Calu3 (cell line): ENCODE results near the gene SCEL. TPM values are rescaled to one million over a fixed set of nuclear protein-coding genes. Genes with fewer than 3 reads are reported as not detected.

Experiments
- BruUV-seq: library from RNA; stranded (reverse); fragments of 400-500 nt; replicated peaks from 2 replicates; lab custom pipeline; 2021; lab: Mats Ljungman, UMichigan
- CTCF ChIA-PET: fragments of 300-600 bp; sonication (Branson Sonifier 250); formaldehyde crosslinking; loops from one replicate; lab custom pipeline; 2022; ENCODE audit warnings: antibody characterized with exemption; lab: Charles Lee
- DNase-seq: peaks from one replicate; pipeline ENCODE4 v3.0.0; 2022
- H3K27ac Mint-ChIP-seq: one replicate; pipeline ENCODE4 v1.8.0; 2022; ENCODE audit warnings: mixed read lengths; ENCODE audit not compliant: unreplicated experiment
- H3K27me3 Mint-ChIP-seq: one replicate; pipeline ENCODE4 v1.8.0; 2022; ENCODE audit warnings: mixed read lengths; ENCODE audit not compliant: unreplicated experiment
- H3K36me3 Mint-ChIP-seq: one replicate; pipeline ENCODE4 v1.8.0; 2022; ENCODE audit warnings: mild to moderate bottlenecking, moderate library complexity, mixed read lengths; ENCODE audit not compliant: insufficient read depth, unreplicated experiment
- H3K4me1 Mint-ChIP-seq: one replicate; pipeline ENCODE4 v1.8.0; 2022; ENCODE audit warnings: mild to moderate bottlenecking, low read depth, mixed read lengths; ENCODE audit not compliant: unreplicated experiment
- H3K4me3 Mint-ChIP-seq: one replicate; pipeline ENCODE4 v1.8.0; 2022; ENCODE audit warnings: mild to moderate bottlenecking, low read depth, moderate library complexity, mixed read lengths; ENCODE audit not compliant: unreplicated experiment
- H3K9me3 Mint-ChIP-seq: one replicate; pipeline ENCODE4 v1.8.0; 2022; ENCODE audit warnings: low read depth, mixed read lengths; ENCODE audit not compliant: unreplicated experiment
- CTCF ChIP-seq: fragments of 200-600 bp; IDR thresholded peaks from one replicate; pipeline ENCODE4 v1.8.0; 2022; ENCODE audit warnings: antibody characterized with exemption; ENCODE audit not compliant: unreplicated experiment
- intact Hi-C: fragments of 100-400 bp; cut with micrococcal nuclease; formaldehyde crosslinking; loops from one replicate; pipeline ENCODE4 v1.10.0; 2022; ENCODE audit not compliant: unreplicated experiment
- total RNA-seq: library from RNA; stranded (reverse); gene quantifications from 2 replicates; pipeline ENCODE4 v1.2.3, GENCODE V29; 2022

The SCEL gene
- total RNA-seq, 1 experiment from 2014 or later = 5.2 TPM

GRCh38 chr13:77574096-77574495 is 38.6 kb downstream of the SCEL start:
- Mint-ChIP-seq H3K27me3 (no peaks in the 10 kb centered on the region), H3K9me3 (no peaks in the 10 kb centered on the region), H3K27ac (no peak overlapping the region), H3K4me1 (no peaks in the 10 kb centered on the region), H3K36me3 (no peaks in the 10 kb centered on the region), H3K4me3 (no peak overlapping the region)
- no peak for TF ChIP-seq CTCF
- DNase-seq = no peak
- BruUV-seq = no TSS peak
- intact Hi-C loops = no loop called here
- CTCF ChIA-PET = no interaction called here

GRCh38 chr13:77579959-77580358 is 44.5 kb downstream of the SCEL start:
- CTCF ChIA-PET = no interaction called here

GRCh38 chr13:77580748-77581147 is 45.2 kb downstream of the SCEL start:
- BruUV-seq = no TSS peak
- CTCF ChIA-PET = no interaction called here
- intact Hi-C loops = no loop called here
- H3K4me1 Mint-ChIP-seq = no peaks in the 10 kb centered on the region
- H3K27me3 Mint-ChIP-seq = no peaks in the 10 kb centered on the region
- DNase-seq = no peak
- H3K36me3 Mint-ChIP-seq = no peaks in the 10 kb centered on the region
- H3K4me3 Mint-ChIP-seq = no peak overlapping the region
- H3K27ac Mint-ChIP-seq = no peak overlapping the region
- H3K9me3 Mint-ChIP-seq = no peaks in the 10 kb centered on the region
- no peak for TF ChIP-seq CTCF

More at GRCh38 chr13:77579959-77580358, 44.5 kb downstream of the SCEL start:
- intact Hi-C loops = no loop called here
- no peak overlapping the region for H3K27ac Mint-ChIP-seq
- H3K27me3 Mint-ChIP-seq = no peaks in the 10 kb centered on the region
- H3K4me3 Mint-ChIP-seq = no peak overlapping the region
- no peak for DNase-seq
- H3K36me3 Mint-ChIP-seq = no peaks in the 10 kb centered on the region
- no peak for TF ChIP-seq CTCF
- no TSS peak for BruUV-seq
- no peaks in the 10 kb centered on the region for H3K9me3 Mint-ChIP-seq
- H3K4me1 Mint-ChIP-seq = no peaks in the 10 kb centered on the region

GRCh38 chr13:77583581-77583980 is 48.1 kb downstream of the SCEL start:
- Mint-ChIP-seq H3K4me3 (no peak overlapping the region), H3K36me3 (no peaks in the 10 kb centered on the region), H3K27me3 (no peaks in the 10 kb centered on the region), H3K27ac (no peak overlapping the region), H3K4me1 (no peaks in the 10 kb centered on the region), H3K9me3 (no peaks in the 10 kb centered on the region)
- CTCF ChIA-PET = no interaction called here
- DNase-seq = no peak
- intact Hi-C loops = no loop called here
- BruUV-seq = no TSS peak
- TF ChIP-seq CTCF = no peak

GRCh38 chr13:77584106-77584505 is 48.6 kb downstream of the SCEL start:
- Mint-ChIP-seq H3K27ac (no peak overlapping the region), H3K9me3 (no peaks in the 10 kb centered on the region), H3K4me1 (no peaks in the 10 kb centered on the region), H3K27me3 (no peaks in the 10 kb centered on the region), H3K36me3 (no peaks in the 10 kb centered on the region), H3K4me3 (no peak overlapping the region)
- CTCF ChIA-PET = no interaction called here
- no peak for DNase-seq
- intact Hi-C loops = no loop called here
- BruUV-seq = no TSS peak
- no peak for TF ChIP-seq CTCF
